Endodermal cell (in vitro differentiated cells): ENCODE results near the gene GBF1. TPM values are rescaled to one million over a fixed set of nuclear protein-coding genes. Genes with fewer than 3 reads are reported as not detected.

ENCODE experiments used
- DNase-seq: peaks from one replicate; pipeline ENCODE4 v3.0.0-alpha.2; 2017
- H3K27ac ChIP-seq: 2 replicates; pipeline ENCODE4 v1.5.1; 2013; ENCODE audit warnings: mild to moderate bottlenecking, low read depth, low read length, moderate library complexity
- H3K27me3 ChIP-seq: 2 replicates; pipeline ENCODE4 v1.6.1; 2013; ENCODE audit warnings: mild to moderate bottlenecking, low read length, moderate library complexity; ENCODE audit not compliant: insufficient read depth, control insufficient read depth, poor library complexity, severe bottlenecking
- H3K36me3 ChIP-seq: 2 replicates; pipeline ENCODE4 v1.7.0; 2013; ENCODE audit warnings: mild to moderate bottlenecking, low read length, moderate library complexity; ENCODE audit not compliant: control insufficient read depth, insufficient read depth
- H3K4me1 ChIP-seq: one replicate; pipeline ENCODE4 v1.7.0; 2013; ENCODE audit warnings: low read length; ENCODE audit not compliant: control insufficient read depth, insufficient read depth
- H3K4me3 ChIP-seq: 2 replicates; pipeline ENCODE4 v1.5.1; 2013; ENCODE audit warnings: mild to moderate bottlenecking, low read length, moderate library complexity
- H3K9ac ChIP-seq: 2 replicates; pipeline ENCODE4 v1.6.1; 2013; ENCODE audit warnings: mild to moderate bottlenecking, low read length, moderate library complexity; ENCODE audit not compliant: poor library complexity, severe bottlenecking; ENCODE audit errors: extremely low read depth
- H3K9me3 ChIP-seq: 2 replicates; pipeline ENCODE4 v1.6.1; 2013; ENCODE audit warnings: mild to moderate bottlenecking, low read length, moderate library complexity; ENCODE audit not compliant: control insufficient read depth
- H3K27ac Mint-ChIP-seq: 2 replicates; pipeline ENCODE4 v1.8.0; 2020; ENCODE audit warnings: mixed read lengths
- H3K27me3 Mint-ChIP-seq: 2 replicates; pipeline ENCODE4 v1.8.0; 2021; ENCODE audit warnings: mild to moderate bottlenecking, mixed read lengths; ENCODE audit not compliant: insufficient read depth
- H3K36me3 Mint-ChIP-seq: 2 replicates; pipeline ENCODE4 v1.8.0; 2020; ENCODE audit warnings: low read depth, mixed read lengths
- H3K4me1 Mint-ChIP-seq: 2 replicates; pipeline ENCODE4 v1.8.0; 2020; ENCODE audit warnings: mixed read lengths
- H3K4me3 Mint-ChIP-seq: 2 replicates; pipeline ENCODE4 v1.8.0; 2020; ENCODE audit warnings: mild to moderate bottlenecking, moderate library complexity, mixed read lengths
- H3K9me3 Mint-ChIP-seq: 2 replicates; pipeline ENCODE4 v1.8.0; 2020; ENCODE audit warnings: mild to moderate bottlenecking, mixed read lengths
- CTCF ChIP-seq: fragments of 200-600 bp; sonication (generic); conservative IDR thresholded peaks from 2 replicates; pipeline ENCODE4 v1.5.0; 2021; ENCODE audit warnings: antibody characterized with exemption, mild to moderate bottlenecking
- WGBS, 2 experiments: methylation state at CpG; one replicate each; pipeline versions ENCODE4 v1.1.5 to v1.1.7; 2013; ENCODE audit warnings: missing lambda C conversion rate in 2 of 2, mixed read lengths in 1 of 2; ENCODE audit not compliant: insufficient coverage in 1 of 2, insufficient read length in 1 of 2; 5-methylcytosine and 5-hydroxymethylcytosine counted together
- total RNA-seq, 2 donors: library from RNA; stranded (reverse); fragmentation: NEBNext Ultra II Directional in 1 of 2; extraction: Animal tissue kit (Norgen Biotek cat#: 25700) in 1 of 2; gene quantifications; 2 replicates in 1 of 2; 3 replicates in 1 of 2; pipeline ENCODE4 v1.2.1, GENCODE V29; 2021

Gene GBF1
- total RNA-seq, 2 donors from 2014 or later: 31.1 to 31.4 TPM

GRCh38 chr10:102326031-102326430 is 80.7 kb downstream of the GBF1 start:
- TF ChIP-seq CTCF: no peak
- peaks cover 6% of the 10 kb centered on the region for H3K4me1 Mint-ChIP-seq
- 97% methylated on average over 3 to 4 of the region's 4 CpGs for WGBS, 2 experiments
- H3K4me1 ChIP-seq: no peaks in the 10 kb centered on the region
- H3K27me3 Mint-ChIP-seq: no peaks in the 10 kb centered on the region
- H3K9me3 ChIP-seq: no peaks in the 10 kb centered on the region
- H3K36me3 ChIP-seq: peaks cover 3% of the 10 kb centered on the region
- DNase-seq: no peak
- H3K27ac Mint-ChIP-seq: no peak overlapping the region
- H3K27ac ChIP-seq: no peak overlapping the region
- no peaks in the 10 kb centered on the region for H3K27me3 ChIP-seq
- H3K4me3 Mint-ChIP-seq: no peak overlapping the region
- H3K4me3 ChIP-seq: no peak overlapping the region
- no peaks in the 10 kb centered on the region for H3K9me3 Mint-ChIP-seq
- no peak overlapping the region for H3K9ac ChIP-seq
- peaks cover 4% of the 10 kb centered on the region for H3K36me3 Mint-ChIP-seq

- no peak overlapping the region for H3K4me3 Mint-ChIP-seq
- no peak overlapping the region for H3K9ac ChIP-seq
- peaks cover 3% of the 10 kb centered on the region for H3K36me3 ChIP-seq
- no peaks in the 10 kb centered on the region for H3K27me3 ChIP-seq
- H3K9me3 Mint-ChIP-seq: no peaks in the 10 kb centered on the region
- H3K27ac Mint-ChIP-seq: no peak overlapping the region
- H3K4me1 Mint-ChIP-seq: peaks cover 6% of the 10 kb centered on the region
- TF ChIP-seq CTCF: no peak
- H3K27ac ChIP-seq: no peak overlapping the region
- no peak overlapping the region for H3K4me3 ChIP-seq
- 70 to 76% methylated on average over 2 to 5 of the region's 5 CpGs for WGBS, 2 experiments
- H3K27me3 Mint-ChIP-seq: no peaks in the 10 kb centered on the region
- H3K4me1 ChIP-seq: no peaks in the 10 kb centered on the region
- H3K9me3 ChIP-seq: no peaks in the 10 kb centered on the region
- H3K36me3 Mint-ChIP-seq: peaks cover 5% of the 10 kb centered on the region
- no peak for DNase-seq
Measured at GRCh38 chr10:102327002-102327401, 81.7 kb downstream of the GBF1 start.

GRCh38 chr10:102327641-102328040 is 82.3 kb downstream of the GBF1 start:
- Histone ChIP-seq H3K4me3 (no peak overlapping the region), H3K4me1 (peaks cover 1% of the 10 kb centered on the region), H3K27me3 (no peaks in the 10 kb centered on the region), H3K36me3 (peaks cover 3% of the 10 kb centered on the region), H3K9me3 (no peaks in the 10 kb centered on the region), H3K27ac (no peak overlapping the region), H3K9ac (no peak overlapping the region)
- peaks cover 6% of the 10 kb centered on the region for H3K36me3 Mint-ChIP-seq
- H3K27me3 Mint-ChIP-seq: no peaks in the 10 kb centered on the region
- no peaks in the 10 kb centered on the region for H3K9me3 Mint-ChIP-seq
- peaks cover 6% of the 10 kb centered on the region for H3K4me1 Mint-ChIP-seq
- no peak for TF ChIP-seq CTCF
- DNase-seq: no peak
- H3K27ac Mint-ChIP-seq: no peak overlapping the region
- WGBS, 2 experiments: 80 to 92% methylated on average over 2 of the region's 2 CpGs
- H3K4me3 Mint-ChIP-seq: no peak overlapping the region
